GM23248 (cell line): ENCODE data around the gene ETNPPL.

Source experiments
- EZH2 ChIP-seq: fragments of 200-600 bp; sonication (generic); IDR thresholded peaks from 2 replicates; pipeline ENCODE4 v1.6.1; 2018; ENCODE audit warnings: antibody characterized with exemption, mild to moderate bottlenecking; ENCODE audit not compliant: insufficient read depth, poor library complexity, severe bottlenecking
- EZH2phosphoT487 ChIP-seq: fragments of 200-600 bp; sonication (generic); IDR thresholded peaks from 2 replicates; pipeline ENCODE4 v1.6.1; 2018; ENCODE audit warnings: antibody characterized with exemption, moderate library complexity, mild to moderate bottlenecking, low read depth; ENCODE audit not compliant: insufficient read depth

- no peak for TF ChIP-seq EZH2phosphoT487
- TF ChIP-seq EZH2 = no peak
Measured at GRCh38 chr4:108772402-108772801, 9.5 kb upstream of the ETNPPL start.
